ENCODE data around the gene FGF10. TPM values are rescaled to one million over a fixed set of nuclear protein-coding genes. Genes with fewer than 3 reads are reported as not detected.

Gene FGF10
- total RNA-seq, result 0.25 and 0.89 TPM in 2 replicates

GRCh38 chr5:44389090-44389822 lies at the start of gene FGF10:
FGF10 (minus strand) TSS chr5:44389420; CDS start chr5:44388682, 738 bp downstream.

All from uterine smooth muscle cell (primary cell).